Endothelial cell of umbilical vein (primary cell): ENCODE measurements around the gene CAMK2B. TPM values are rescaled to one million over a fixed set of nuclear protein-coding genes. Genes with fewer than 3 reads are reported as not detected.

Source experiments
- BruUV-seq: library from RNA; stranded (reverse); fragments of 400-500 nt; replicated peaks from 2 replicates; lab custom pipeline; 2021; lab: Mats Ljungman, UMichigan
- CTCF ChIA-PET: fragments of 300-600, 350-600 bp; sonication (Branson Sonifier 250); formaldehyde crosslinking; loops from one replicate; lab custom pipeline; 2021; ENCODE audit warnings: antibody characterized with exemption, inconsistent platforms; lab: Charles Lee
- POLR2A ChIA-PET: fragments of 300-600, 350-600 bp; sonication (Branson Sonifier 250); formaldehyde crosslinking; loops from one replicate; lab custom pipeline; 2021; ENCODE audit warnings: antibody characterized with exemption, inconsistent platforms; lab: Charles Lee
- DNase-seq: peaks from one replicate; pipeline ENCODE4 v3.0.0-alpha.2; 2011; ENCODE audit warnings: low read depth, low spot score
- FAIRE-seq: peaks from 2 replicates; lab custom pipeline; 2011; peaks lifted over from hg19 to GRCh38; lab: Jason Lieb, UNC
- H2AFZ ChIP-seq: 2 replicates; pipeline ENCODE4 v1.6.0; 2012; ENCODE audit warnings: low read depth, low read length, control low read depth, inconsistent platforms
- H3K27ac ChIP-seq: 2 replicates; pipeline ENCODE4 v1.5.1; 2011; ENCODE audit warnings: low read depth, mild to moderate bottlenecking, control low read depth, low read length, moderate library complexity; ENCODE audit not compliant: insufficient read depth
- H3K27me3 ChIP-seq, 2 experiments: 2 replicates each; pipeline versions ENCODE4 v1.6.0 to v1.6.1; 2011; ENCODE audit warnings: low read length in 2 of 2, mixed read lengths in 1 of 2; ENCODE audit not compliant: control insufficient read depth in 2 of 2, insufficient read depth in 2 of 2
- H3K36me3 ChIP-seq, 2 experiments: 2 replicates in 1 of 2; 3 replicates in 1 of 2; pipeline ENCODE4 v1.5.1; 2011; ENCODE audit warnings: low read length in 2 of 2, mild to moderate bottlenecking in 1 of 2, moderate library complexity in 1 of 2; ENCODE audit not compliant: control insufficient read depth in 2 of 2, insufficient read depth in 2 of 2; ENCODE audit errors: extremely low read depth in 1 of 2
- H3K4me1 ChIP-seq: 3 replicates; pipeline ENCODE4 v1.5.1; 2011; ENCODE audit warnings: mild to moderate bottlenecking, low read length; ENCODE audit not compliant: control insufficient read depth, insufficient read depth; ENCODE audit errors: extremely low read depth
- H3K4me2 ChIP-seq: 2 replicates; pipeline ENCODE4 v1.6.1; 2011; ENCODE audit warnings: low read length, control low read depth, mixed read lengths; ENCODE audit not compliant: insufficient read depth
- H3K4me3 ChIP-seq, 3 experiments: fragments of 200-600 bp in 1 of 3; sonication (generic), shearing (Covaris generic) in 1 of 3; replicated peaks in 1 of 3; 2 replicates each; pipeline ENCODE4 v1.5.1; 2011 to 2016; ENCODE audit warnings: control low read depth in 3 of 3, low read length in 3 of 3, mild to moderate bottlenecking in 2 of 3, inconsistent platforms in 1 of 3, low read depth in 1 of 3, moderate library complexity in 1 of 3; ENCODE audit not compliant: insufficient read depth in 1 of 3
- H3K79me2 ChIP-seq: 2 replicates; pipeline ENCODE4 v1.6.0; 2012; ENCODE audit warnings: low read length, inconsistent platforms; ENCODE audit not compliant: control insufficient read depth, insufficient read depth
- H3K9ac ChIP-seq: replicated peaks from 2 replicates; pipeline ENCODE3; 2011; ENCODE audit warnings: low read length, control low read depth; ENCODE audit not compliant: insufficient read depth; ENCODE audit errors: extremely low read depth
- H3K9me1 ChIP-seq: replicated peaks from 3 replicates; pipeline ENCODE4 v1.6.0; 2011; ENCODE audit warnings: mild to moderate bottlenecking, low read length; ENCODE audit not compliant: control insufficient read depth, insufficient read depth; ENCODE audit errors: extremely low read depth
- H3K9me3 ChIP-seq: replicated peaks from 2 replicates; pipeline ENCODE4 v1.5.1; 2012; ENCODE audit warnings: low read length, inconsistent platforms; ENCODE audit not compliant: control insufficient read depth, insufficient read depth
- H4K20me1 ChIP-seq: replicated peaks from 2 replicates; pipeline ENCODE3; 2011; ENCODE audit warnings: mild to moderate bottlenecking, low read length; ENCODE audit not compliant: control insufficient read depth, insufficient read depth; ENCODE audit errors: extremely low read depth
- CTCF ChIP-seq, 2 donors: IDR thresholded peaks; 1 replicate in 1 of 2; 2 replicates in 1 of 2; pipeline ENCODE4 v1.5.1; 2011; ENCODE audit warnings: low read length in 2 of 2, mild to moderate bottlenecking in 2 of 2, moderate library complexity in 2 of 2, control low read depth in 1 of 2, inconsistent platforms in 1 of 2, low read depth in 1 of 2; ENCODE audit not compliant: insufficient read depth in 1 of 2; ENCODE audit errors: extremely low read depth in 1 of 2
- EZH2 ChIP-seq: IDR thresholded peaks from 2 replicates; pipeline ENCODE4 v1.6.1; 2012; ENCODE audit warnings: borderline replicate concordance, low read depth, mild to moderate bottlenecking, moderate library complexity, low read length, inconsistent platforms; ENCODE audit not compliant: severe bottlenecking
- FOS ChIP-seq: IDR thresholded peaks from 2 replicates; pipeline ENCODE4 v1.6.1; 2011; ENCODE audit warnings: mild to moderate bottlenecking, low read length, moderate library complexity, borderline replicate concordance; ENCODE audit not compliant: insufficient read depth
- GATA2 ChIP-seq: IDR thresholded peaks from 2 replicates; pipeline ENCODE4 v1.7.0; 2011; ENCODE audit warnings: low read depth, mild to moderate bottlenecking, moderate library complexity, mixed read lengths, low read length; ENCODE audit not compliant: insufficient read length, insufficient read depth
- JUN ChIP-seq: IDR thresholded peaks from 2 replicates; pipeline ENCODE4 v1.6.1; 2011; ENCODE audit warnings: borderline replicate concordance, low read depth; ENCODE audit not compliant: insufficient read length, insufficient read depth
- MAX ChIP-seq: IDR thresholded peaks from 2 replicates; pipeline ENCODE4 v1.6.1; 2011; ENCODE audit not compliant: insufficient read depth, insufficient read length
- MYC ChIP-seq: IDR thresholded peaks from one replicate; pipeline ENCODE4 v1.6.1; 2011; ENCODE audit warnings: mild to moderate bottlenecking, low read depth, low read length
- POLR2A ChIP-seq: IDR thresholded peaks from 2 replicates; pipeline ENCODE4 v1.6.1; 2012; ENCODE audit warnings: low read depth, mild to moderate bottlenecking, control low read depth, low read length
- POLR2AphosphoS5 ChIP-seq: IDR thresholded peaks from 2 replicates; pipeline ENCODE4 v1.6.1; 2012; ENCODE audit warnings: low read depth, mild to moderate bottlenecking, control low read depth, low read length, moderate library complexity; ENCODE audit not compliant: insufficient read depth
- dilution Hi-C: fragments of 300-500 bp; cut with MboI; formaldehyde crosslinking; loops from one replicate; pipeline ENCODE4 v1.15.0; 2019; ENCODE audit warnings: low sequenced_read_pairs; ENCODE audit not compliant: extremely low pct_ligation_motif_present
- intact Hi-C: fragments of 100-400 bp; cut with micrococcal nuclease; formaldehyde crosslinking; loops from one replicate; pipeline ENCODE4 v1.10.0; 2022
- polyA plus RNA-seq, 4 experiments: library from polyadenylated mRNA; depleted of rRNA in 3 of 4; stranded (reverse) in 3 of 4; unstranded in 1 of 4; fragments of >200 nt; gene quantifications; 2 replicates each; pipeline versions ENCODE4 v1.2.1 to v1.2.3, GENCODE V29; 2011 to 2012; ENCODE audit warnings: missing spikeins in 1 of 4
- total RNA-seq: library from RNA; stranded (reverse); gene quantifications from 2 replicates; pipeline ENCODE4 v1.2.3, GENCODE V29; 2021

CAMK2B gene
- total and polyA plus RNA-seq, 2 donors (not counting 3 experiments of a cell fraction or from before 2014, with no cell fraction given) = 0.57 to 1.6 TPM

GRCh38 chr7:44286618-44287487 is 38.5 kb downstream of the CAMK2B start:
- peaks cover 8% of the 10 kb centered on the region for H3K4me1 ChIP-seq
- no peak overlapping the region for H3K9ac ChIP-seq
- BruUV-seq = no TSS peak
- H3K9me1 ChIP-seq = no peaks in the 10 kb centered on the region
- no peak overlapping the region for H2AFZ ChIP-seq
- DNase-seq = no peak
- dilution Hi-C loops = no loop called here
- H3K9me3 ChIP-seq = no peaks in the 10 kb centered on the region
- intact Hi-C loops = no loop called here
- no peak overlapping the region for H3K4me3 ChIP-seq
- H4K20me1 ChIP-seq = no peaks in the 10 kb centered on the region
- FAIRE-seq = no peak
- POLR2A ChIA-PET = no interaction called here
- no peak overlapping the region for H3K4me2 ChIP-seq
- H3K36me3 ChIP-seq = no peaks in the 10 kb centered on the region
- no peak overlapping the region for H3K27ac ChIP-seq
- TF ChIP-seq POLR2A (no peak), EZH2 (no peak)
- CTCF ChIA-PET = interaction anchor here (1.0 kb wide), 1 partner anchor 15 kb away, joined by 3 read pairs; no protein-coding TSS in a partner anchor
- no peaks in the 10 kb centered on the region for H3K79me2 ChIP-seq
- no peaks in the 10 kb centered on the region for H3K27me3 ChIP-seq

GRCh38 chr7:44286182-44286617 is 39.2 kb downstream of the CAMK2B start:
- no peaks in the 10 kb centered on the region for H3K36me3 ChIP-seq
- no peaks in the 10 kb centered on the region for H3K9me1 ChIP-seq
- H3K4me1 ChIP-seq = peaks cover 2% of the 10 kb centered on the region
- no peaks in the 10 kb centered on the region for H3K79me2 ChIP-seq
- H3K4me3 ChIP-seq = no peak overlapping the region
- POLR2A ChIA-PET = no interaction called here
- H3K9ac ChIP-seq = no peak overlapping the region
- H3K27me3 ChIP-seq = no peaks in the 10 kb centered on the region
- H4K20me1 ChIP-seq = no peaks in the 10 kb centered on the region
- no peak overlapping the region for H3K4me2 ChIP-seq
- intact Hi-C loops = no loop called here
- DNase-seq (no peak), FAIRE-seq (no peak)
- dilution Hi-C loops = no loop called here
- no peak for TF ChIP-seq POLR2AphosphoS5
- TF ChIP-seq MAX = no peak
- no peak for TF ChIP-seq POLR2A
- TF ChIP-seq EZH2 = no peak
- no peak for TF ChIP-seq FOS
- TF ChIP-seq MYC = no peak
- no peak for TF ChIP-seq GATA2
- no peak for TF ChIP-seq CTCF (IDR thresholded peaks at IDR 0.05; ENCODE audit: extremely low read depth in 1 of 2, insufficient read depth in 1 of 2, low read depth in 1 of 2, low read length in 2 of 2)
- TF ChIP-seq JUN = no peak
- no peak overlapping the region for H2AFZ ChIP-seq
- BruUV-seq = no TSS peak
- H3K9me3 ChIP-seq = no peaks in the 10 kb centered on the region
- CTCF ChIA-PET = interaction anchor here (1.2 kb wide), 1 partner anchor 12 kb away, joined by 3 read pairs; no protein-coding TSS in a partner anchor
- H3K27ac ChIP-seq = no peak overlapping the region
